ENCODE data around the gene TRAPPC8.
"Not testable (repeated sequence)": the region's sequence is repeated elsewhere in the genome, so short reads cannot be mapped to it uniquely, and the experiment has no call there.

Gene TRAPPC8

DNA sequence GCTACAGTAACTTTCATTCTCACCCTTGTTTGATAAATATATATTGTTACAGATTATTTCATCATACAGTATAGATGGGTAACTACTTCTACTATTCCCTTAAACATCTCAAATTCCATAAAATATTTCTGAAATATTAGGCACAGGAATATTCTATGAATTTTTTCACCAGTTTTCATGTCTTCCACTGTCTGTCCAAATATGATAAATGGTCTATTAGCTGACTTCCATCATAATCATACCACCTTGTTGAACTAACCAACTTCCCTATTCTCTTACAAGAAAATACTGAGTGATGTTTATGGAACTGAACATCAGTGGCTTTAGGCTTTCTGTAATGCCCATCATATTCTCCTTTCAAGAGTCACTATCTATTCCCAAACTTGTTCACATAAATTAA is 82.4 kb downstream of the TRAPPC8 start:
- no peak for DNase-seq (ENCODE audit: low read depth in 1 of 2, low spot score in 1 of 2)

DNA sequence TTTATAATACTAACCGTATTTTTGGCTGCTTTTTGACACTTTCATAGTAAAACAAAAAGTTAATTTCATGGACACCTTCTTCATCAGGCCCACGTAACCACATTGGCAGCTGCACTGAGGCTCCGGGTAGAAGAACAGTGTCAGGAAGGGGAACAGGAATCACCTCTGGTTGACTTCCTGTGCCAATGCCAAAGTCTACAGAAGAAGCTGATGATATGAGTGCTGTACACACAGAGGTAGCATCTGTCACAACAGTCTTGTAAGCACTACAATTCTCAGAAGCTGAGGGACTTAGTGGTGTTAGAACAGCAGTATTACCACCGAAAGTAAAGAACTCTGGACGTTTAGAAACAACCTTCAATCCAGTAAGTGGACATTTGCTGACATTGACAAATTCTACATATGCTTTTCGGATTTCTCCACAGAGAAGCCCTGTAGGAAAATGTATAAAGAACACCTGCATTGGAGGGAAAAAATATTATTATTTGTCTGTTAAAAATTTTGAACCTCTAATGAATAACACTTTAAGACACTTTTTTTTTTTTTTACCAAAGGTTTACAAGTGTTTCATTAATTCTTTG is 85.3 kb downstream of the TRAPPC8 start:
- DNase-seq (ENCODE audit: low read depth in 1 of 2, low spot score in 1 of 2): no peak

DNA sequence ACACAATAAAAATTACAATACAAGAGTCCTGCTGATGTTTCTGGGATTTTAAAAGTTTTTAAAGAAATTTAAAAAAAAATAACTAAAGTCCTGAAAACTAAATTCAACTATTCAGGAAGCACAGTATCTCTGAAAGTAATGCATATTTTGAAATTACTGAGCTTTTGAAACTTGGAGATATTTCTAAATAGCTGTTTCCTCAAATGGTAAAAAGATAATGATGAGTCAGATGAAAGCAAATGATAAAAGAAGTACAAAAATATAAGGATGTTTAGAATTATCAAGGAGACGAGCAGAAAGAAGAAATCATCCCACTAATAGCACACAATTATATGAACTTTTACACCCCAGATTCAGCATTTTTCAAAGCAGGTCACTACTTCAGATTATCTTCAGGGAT is 92.1 kb downstream of the TRAPPC8 start:
- DNase-seq (ENCODE audit: low read depth in 1 of 2, low spot score in 1 of 2): no peak

DNA sequence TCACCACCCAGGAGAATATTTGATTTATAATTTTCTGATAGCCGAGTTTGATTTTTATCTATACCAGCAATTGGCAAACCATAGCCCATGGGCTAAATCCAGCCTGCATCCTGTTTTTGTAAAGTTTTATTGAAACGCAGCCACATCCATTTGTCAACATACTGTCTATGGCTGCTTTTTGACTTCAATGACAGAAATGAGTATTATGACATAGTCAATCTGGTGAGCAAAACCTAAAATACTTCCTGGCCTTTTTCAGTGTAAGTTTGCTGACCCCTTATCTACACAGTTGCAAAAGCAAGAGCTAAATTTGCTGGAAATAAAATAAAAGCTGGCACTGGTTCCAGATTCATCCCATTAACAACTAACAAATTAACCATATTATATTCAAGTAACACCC is 102.4 kb downstream of the TRAPPC8 start:
- no peak for DNase-seq (ENCODE audit: low read depth in 1 of 2, low spot score in 1 of 2)

DNA sequence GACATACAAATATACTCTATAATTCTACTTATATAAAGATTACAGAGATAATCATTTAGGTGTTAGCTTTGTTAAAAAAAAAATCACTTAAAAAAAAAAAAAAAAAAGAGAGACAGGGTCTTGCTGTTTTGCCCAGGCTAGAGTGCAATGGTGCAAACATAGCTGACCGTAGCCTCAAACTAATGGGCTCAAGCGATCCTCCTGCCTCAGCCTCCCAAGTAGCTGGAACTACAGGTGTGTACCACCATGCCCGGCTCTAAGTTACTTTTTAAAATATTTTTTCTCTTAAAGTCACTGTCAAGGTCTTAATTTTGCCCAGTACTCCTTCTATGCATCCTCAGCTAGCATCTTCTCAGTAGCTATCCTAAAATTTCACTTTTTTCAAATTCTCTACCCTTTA is 105.0 kb downstream of the TRAPPC8 start:
- DNase-seq (ENCODE audit: low read depth in 1 of 2, low spot score in 1 of 2): no peak

DNA sequence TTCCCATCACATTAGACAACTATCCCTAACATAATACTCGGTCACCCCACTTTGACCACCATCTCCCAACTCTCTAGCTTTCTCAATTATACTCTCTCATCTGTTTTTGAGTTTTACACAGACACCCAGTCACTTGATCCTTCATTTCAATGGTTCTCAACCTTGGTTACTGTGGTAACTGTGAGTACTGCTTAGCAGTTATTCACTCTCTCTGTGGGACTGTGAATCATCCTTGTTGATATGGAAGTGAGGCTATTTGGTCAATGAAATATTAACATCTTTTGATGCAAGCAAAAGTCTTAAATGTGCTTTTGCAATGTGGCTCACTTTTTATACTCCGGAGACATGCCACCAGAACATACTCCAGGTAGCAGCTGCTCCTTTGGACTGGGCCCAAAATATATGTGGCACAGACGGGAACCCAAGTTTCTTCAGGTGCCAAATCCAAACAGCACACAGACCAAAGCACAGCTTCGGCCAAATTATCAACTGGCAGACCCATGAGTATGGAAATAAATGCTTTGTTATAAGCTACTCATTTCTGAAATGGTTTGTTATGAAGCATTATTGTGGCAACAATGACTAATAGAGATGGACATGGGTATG is 107.3 kb downstream of the TRAPPC8 start:
- no peak for DNase-seq (ENCODE audit: low read depth in 1 of 2, low spot score in 1 of 2)

DNA sequence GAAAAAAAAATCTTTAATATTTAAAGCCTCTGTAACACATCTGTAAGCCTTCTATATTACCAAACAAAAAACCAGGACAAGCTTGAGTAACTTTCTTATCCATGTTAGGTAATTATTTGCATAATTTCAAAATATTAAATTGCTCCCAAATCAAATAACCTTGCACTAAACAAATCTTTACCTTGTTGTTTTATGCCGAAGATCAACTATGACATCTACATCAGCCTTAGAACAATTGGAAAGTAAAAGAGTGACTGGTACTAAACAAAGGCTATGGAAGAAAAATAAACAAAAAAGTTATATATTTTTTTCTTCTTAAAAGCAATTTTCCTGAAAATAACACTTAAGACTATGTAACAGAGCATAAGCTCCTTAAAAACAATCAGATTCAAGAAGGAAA is 111.0 kb downstream of the TRAPPC8 start:
- no peak for DNase-seq (ENCODE audit: low read depth in 1 of 2, low spot score in 1 of 2)

DNA sequence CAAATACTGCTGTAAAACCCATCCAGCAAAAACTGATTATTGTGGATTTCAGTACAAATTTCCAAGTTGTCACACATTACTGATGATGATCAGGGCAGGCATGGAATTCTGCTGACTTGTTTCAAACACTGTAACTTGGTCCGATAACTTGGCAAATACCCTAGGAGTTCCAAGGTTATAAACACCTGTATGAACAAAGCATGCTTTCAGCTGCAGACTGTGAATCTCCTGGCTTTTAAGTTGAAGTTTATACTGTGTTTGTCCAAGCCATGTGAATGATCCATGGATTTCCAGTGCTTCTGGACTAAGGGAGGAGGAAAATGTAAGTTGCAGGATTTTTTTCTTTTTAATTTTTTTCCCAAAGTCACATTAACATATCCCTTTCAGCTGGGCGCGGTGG is 112.2 kb downstream of the TRAPPC8 start:
- no peak for DNase-seq (ENCODE audit: low read depth in 1 of 2, low spot score in 1 of 2)

DNA sequence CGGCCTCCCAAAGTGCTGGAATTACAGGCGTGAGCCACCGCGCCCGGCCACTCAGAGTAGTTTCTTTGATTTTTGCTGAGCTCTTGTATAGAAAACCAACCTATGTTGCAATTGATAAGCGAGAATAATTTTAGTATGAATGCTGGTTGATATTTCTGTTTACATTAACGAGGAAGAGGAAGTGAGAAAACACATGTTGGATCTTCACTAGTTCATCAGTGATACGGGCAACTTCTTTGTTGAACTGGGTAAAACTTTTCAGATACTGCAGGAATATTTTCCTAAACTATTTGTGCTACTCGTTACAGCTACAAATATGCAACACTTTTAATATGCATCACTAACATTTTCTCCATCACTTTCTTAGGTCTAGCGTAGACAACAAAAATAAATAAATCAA is 114.3 kb downstream of the TRAPPC8 start:
- no peak for DNase-seq (ENCODE audit: low read depth in 1 of 2, low spot score in 1 of 2)

DNA sequence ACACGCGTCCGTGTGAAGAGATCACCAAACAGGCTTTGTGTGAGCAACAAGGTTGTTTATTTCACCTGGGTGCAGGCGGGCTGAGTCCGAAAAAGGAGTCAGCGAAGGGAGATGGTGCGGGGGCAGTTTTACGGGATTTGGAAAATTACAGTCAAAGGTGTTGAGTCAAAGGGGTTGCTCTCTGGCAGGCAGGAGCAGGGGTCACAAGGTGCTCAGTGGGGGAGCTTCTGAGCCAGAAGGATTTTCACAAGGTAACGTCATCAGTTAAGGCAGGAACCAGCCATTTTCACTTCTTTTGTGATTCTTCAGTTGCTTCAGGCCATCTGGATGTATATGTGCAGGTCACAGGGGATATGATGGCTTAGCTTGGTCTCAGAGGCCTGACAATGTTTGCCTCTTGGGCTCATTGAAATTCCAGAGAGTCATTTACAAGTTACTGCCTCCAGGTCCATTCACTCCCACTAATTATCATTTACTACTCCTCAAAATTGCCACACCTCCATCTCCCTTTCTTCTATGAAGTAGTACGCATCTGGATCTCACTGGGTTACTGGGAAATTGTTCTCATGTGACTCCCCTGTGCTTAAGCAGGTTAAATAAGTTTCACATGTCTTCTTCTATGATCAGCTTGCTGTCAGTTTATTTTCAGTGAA is 116.1 kb downstream of the TRAPPC8 start:
- DNase-seq (ENCODE audit: low read depth in 1 of 2, low spot score in 1 of 2): not testable (repeated sequence)

DNA sequence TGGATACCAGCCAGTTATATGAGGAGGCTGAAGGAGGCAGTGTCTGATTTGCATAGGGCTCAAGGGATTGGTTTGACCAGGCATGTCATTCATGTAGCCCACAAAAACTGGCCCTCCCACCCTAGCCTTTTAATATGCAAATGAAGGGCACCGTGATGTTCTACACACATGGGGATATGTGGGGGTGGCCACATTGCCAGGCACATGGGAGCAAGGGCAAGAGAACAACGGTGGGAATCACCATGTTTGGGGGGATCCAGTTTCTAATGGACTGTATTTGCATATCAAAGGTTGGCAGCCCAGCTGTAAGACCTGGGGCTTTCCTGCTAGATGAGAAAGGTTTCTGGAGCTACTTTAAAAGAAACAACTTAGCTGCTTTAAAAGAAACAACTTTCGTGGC is 117.2 kb downstream of the TRAPPC8 start:
- no peak for DNase-seq (ENCODE audit: low read depth in 1 of 2, low spot score in 1 of 2)

DNA sequence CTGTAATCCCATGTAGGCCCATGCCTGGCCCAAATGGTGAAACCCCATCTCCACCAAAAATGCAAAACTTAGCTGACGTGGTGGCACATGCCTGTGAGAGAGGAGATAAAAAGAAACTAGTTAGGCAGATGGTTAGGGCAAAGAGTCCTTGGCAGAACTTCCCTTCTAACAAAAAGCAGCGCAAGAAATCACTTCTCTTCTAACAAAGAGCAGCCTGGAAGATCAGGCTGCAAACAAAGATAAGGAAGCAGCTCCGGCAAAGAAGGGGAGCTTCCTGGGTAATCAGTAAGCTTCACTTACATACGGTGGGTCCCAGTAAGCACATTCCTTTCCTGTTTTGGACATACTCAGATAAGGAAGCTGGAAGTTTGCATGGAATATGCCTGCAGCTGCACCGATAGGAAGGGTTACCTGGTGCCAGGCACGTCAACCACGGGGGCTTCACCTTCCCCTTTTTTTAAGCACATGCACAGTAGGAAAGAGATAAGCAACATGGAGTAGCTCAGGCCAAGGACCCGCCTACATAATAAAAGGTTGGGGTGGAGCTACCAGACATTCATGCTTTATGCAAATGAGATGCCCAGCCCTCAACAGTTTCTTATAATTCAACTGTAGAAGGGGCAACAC is 121.3 kb downstream of the TRAPPC8 start:
- DNase-seq (ENCODE audit: low read depth in 1 of 2, low spot score in 1 of 2): no peak

DNA sequence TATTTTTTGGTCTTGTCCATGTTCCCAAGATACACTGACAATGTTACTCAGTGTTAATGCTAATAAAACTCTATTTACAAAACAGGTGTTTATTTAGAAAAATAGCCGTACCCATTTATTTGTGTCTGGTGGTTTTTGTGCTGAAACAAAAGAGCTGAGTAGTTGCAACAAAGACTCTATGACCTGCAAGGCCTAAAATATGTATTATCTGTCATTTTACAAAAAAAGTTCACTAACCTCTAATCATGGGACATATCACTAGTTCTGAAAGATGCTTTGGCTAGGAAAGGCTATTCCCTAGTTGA is 123.1 kb downstream of the TRAPPC8 start:
- DNase-seq (ENCODE audit: low read depth in 1 of 2, low spot score in 1 of 2): no peak

DNA sequence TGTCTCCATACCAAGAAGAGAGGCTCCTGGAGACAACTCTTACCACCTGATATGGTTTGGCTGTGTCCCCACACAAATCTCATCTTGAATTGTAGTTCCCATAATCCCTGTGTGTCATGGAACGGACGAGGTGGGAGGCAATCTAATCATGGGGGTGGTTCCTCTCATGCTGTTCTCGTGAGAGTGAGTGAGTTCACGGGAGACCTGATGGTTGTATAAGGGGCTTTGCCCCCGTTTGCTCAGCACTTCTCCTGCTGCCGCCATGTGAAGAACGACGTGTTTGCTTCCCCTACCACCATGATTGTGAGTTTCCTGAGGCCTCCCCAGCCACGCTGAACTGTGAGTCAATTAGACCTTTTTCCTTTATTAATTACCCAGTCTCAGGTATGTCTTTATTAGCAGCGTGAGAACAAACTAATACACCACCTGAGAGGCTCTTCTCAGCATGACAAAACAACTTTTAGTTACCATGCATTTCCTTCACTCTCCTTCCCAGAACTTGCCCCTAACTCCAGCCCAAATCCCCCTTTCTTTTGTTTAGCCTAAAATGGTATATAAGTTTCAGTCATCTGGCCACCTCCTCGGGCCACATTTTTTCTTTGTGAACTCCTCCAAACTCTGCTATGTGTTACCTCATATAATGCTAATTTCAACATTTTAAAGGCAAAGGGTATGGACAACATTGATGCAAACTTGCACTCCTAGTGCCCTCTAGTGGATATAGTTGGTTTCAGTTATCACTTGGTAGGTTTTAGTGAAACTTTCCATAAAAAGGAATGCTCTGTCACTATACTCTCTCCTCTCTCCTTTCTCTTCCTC is 123.6 kb downstream of the TRAPPC8 start:
- no peak for DNase-seq (ENCODE audit: low read depth in 1 of 2, low spot score in 1 of 2)

DNA sequence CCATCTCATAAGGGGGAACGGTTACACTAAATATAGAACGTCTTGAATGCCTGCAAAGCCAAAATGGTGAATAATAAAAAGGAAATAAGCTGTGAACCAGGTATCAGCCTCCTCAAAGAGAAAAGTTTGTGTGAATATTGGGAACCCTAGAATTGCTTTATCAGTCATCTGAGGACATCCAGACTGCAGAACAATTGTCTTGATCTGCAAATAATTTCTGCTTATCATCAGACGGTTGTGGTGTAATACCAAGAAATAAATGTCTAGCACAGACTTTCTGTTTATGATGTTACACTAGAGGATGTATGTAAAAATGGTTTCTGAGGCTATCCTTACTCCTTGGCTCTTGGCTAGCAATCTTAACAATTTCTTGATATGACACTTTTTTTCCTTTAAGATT is 128.8 kb downstream of the TRAPPC8 start:
- DNase-seq (ENCODE audit: low read depth in 1 of 2, low spot score in 1 of 2): no peak

DNA sequence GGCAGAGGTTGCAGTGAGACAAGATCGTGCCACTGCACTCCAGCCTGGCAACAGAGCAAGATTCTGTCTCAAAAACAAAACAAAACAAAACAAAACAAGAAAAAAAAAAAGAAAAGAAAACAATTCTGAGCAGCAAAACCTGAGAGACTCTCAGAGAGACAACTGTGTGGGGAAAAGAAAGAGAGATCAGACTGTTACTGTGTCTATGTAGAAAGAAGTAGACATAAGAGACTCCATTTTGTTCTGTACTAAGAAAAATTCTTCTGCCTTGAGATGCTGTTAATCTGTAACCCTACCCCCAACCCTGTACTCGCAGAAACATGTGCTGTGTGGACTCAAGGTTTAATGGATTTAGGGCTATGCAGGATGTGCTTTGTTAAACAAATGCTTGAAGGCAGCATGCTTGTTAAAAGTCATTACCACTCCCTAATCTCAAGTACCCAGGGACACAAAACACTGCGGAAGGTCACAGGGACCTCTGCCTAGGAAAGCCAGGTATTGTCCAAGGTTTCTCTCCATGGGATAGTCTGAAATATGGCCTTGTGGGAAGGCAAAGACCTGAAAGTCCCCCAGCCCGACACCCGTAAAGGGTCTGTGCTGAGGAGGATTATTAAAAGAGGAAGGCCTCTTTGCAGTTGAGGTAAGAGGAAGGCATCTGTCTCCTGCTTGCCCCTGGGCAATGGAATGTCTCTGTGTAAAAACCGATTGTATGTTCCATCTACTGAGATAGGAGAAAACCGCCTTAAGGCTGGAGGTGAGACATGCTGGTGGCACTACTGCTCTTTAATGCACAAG is 132.4 kb downstream of the TRAPPC8 start:
- DNase-seq (ENCODE audit: low read depth in 1 of 2, low spot score in 1 of 2): not testable (repeated sequence)

DNA sequence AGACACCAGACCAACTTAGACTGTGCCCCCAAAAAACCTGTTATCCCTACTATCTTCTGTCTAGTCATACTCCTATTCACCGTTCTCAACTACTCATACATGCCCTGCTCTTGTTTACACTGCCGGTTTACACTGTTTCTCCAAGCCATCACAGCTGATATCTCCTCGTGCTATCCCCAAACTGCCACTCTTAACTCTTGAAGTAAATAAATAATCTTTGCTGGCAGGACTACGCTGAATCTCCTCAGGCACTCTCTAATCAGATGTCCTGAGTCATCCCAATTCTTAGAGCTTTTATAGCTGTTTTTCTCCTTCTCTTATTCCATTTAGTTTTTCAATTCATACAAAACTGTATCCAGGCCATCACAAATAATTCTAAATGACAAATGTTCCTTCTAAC is 133.9 kb downstream of the TRAPPC8 start:
- DNase-seq (ENCODE audit: low read depth in 1 of 2, low spot score in 1 of 2): not testable (repeated sequence)

DNA sequence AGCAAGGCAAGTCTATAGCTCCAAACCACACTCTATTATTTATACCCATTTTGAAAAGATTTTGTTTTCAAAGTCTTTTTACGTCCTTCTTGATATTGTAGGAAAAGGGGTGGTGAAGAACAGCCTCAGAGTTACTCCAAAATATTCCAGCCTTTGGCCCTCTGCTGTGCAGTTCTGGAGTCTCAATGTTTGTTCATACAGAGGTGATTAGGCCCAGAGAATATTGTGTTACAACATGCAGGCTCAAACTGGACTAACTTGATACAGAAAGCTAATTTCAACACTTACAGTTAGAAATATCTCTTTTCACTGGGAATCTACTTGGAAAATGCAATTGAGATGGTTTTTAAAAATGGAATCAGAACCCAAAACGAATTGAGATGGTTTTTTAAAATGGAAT is 141.8 kb downstream of the TRAPPC8 start:
- DNase-seq (ENCODE audit: low read depth in 1 of 2, low spot score in 1 of 2): no peak

DNA sequence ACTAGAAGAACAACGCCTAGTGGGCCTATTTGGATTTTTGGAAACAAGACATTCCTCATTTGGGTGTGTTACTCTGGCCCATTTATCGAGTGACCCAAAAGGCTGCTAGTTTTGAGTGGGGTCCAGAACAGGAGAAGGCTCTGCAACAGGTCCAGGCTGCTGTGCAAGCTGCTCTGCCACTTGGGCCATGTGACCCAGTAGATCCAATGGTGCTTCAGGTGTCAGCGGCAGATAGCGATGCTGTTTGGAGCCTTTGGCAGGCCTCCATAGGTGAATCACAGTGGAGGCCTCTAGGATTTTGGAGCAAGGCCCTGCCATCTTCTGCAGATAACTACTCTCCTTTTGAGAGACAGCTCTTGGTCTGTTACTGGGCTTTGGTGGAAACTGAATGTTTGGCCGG is 143.7 kb downstream of the TRAPPC8 start:
- not testable (repeated sequence) for DNase-seq (ENCODE audit: low read depth in 1 of 2, low spot score in 1 of 2)

DNA sequence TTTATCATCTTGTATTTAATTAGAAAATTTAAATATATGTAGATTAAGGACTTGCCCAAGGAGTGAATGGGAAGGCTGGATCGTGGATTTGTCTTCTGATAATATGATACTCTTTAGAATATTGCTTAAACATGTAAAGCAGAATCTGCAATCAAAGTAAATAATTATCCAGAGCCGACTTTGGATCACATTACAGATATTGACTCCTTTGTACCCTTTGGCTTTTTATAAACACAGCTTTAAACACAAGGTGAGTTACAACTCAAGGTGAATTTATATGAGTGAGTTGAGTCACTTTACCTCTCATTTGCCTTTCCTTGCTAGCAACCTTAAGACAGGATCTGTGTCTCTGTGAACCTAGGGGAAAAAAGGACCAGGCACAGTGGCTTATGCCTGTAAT is 144.5 kb downstream of the TRAPPC8 start:
- DNase-seq (ENCODE audit: low read depth in 1 of 2, low spot score in 1 of 2): no peak

DNA sequence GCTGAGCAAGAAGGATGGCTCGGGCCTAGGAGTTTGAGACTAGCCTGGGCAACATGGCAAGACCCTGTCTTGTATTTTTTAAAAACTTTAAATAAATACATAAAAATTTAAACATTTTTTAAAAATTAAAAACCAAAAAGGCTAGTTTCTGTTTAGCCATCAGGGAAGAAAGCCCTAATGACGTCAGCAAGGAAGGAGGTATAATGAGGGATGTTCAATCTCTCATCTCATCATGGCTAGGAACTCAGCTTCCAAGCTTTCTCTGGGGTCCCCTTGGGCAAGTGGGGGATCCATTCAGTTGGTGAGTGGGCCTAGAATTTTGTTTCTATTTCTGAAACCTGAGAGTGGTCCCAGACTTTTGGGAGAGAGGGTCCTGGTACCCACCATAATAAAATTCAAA is 147.2 kb downstream of the TRAPPC8 start:
- DNase-seq (ENCODE audit: low read depth in 1 of 2, low spot score in 1 of 2): no peak
